Stimulated activated CD8-positive, alpha-beta memory T cell treated with anti-CD3 and anti-CD28 coated beads, Interleukin-4, amount 100 ng/mL, for 4 hours (primary cell): Measurements from ENCODE around the gene BBS10.
"Not testable (repeated sequence)": the region's sequence is repeated elsewhere in the genome, so short reads cannot be mapped to it uniquely, and the experiment has no call there.

Source experiments
- DNase-seq, 2 donors: peaks; one replicate each; pipeline ENCODE4 v3.0.0-alpha.2; 2020; ENCODE audit warnings: low read depth in 2 of 2, low spot score in 1 of 2

Gene BBS10

GRCh38 chr12:76332606-76333005 is 15.6 kb downstream of the BBS10 start:
- no peak for DNase-seq

- no peak for DNase-seq
These were observed 18.6 kb downstream of the BBS10 start for GRCh38 chr12:76329606-76330005.

- DNase-seq: no peak
These were observed 19.1 kb downstream of the BBS10 start for GRCh38 chr12:76329159-76329558.

GRCh38 chr12:76319595-76320319 is 28.5 kb downstream of the BBS10 start:
- not testable (repeated sequence) for DNase-seq

GRCh38 chr12:76318773-76319594 is 29.2 kb downstream of the BBS10 start:
- no peak for DNase-seq

- DNase-seq: no peak
These were observed 30.2 kb downstream of the BBS10 start for GRCh38 chr12:76317976-76318375.

- no peak for DNase-seq
These were observed 31.7 kb downstream of the BBS10 start for GRCh38 chr12:76316468-76316867.

GRCh38 chr12:76313299-76313698 is 34.9 kb downstream of the BBS10 start:
- no peak for DNase-seq

GRCh38 chr12:76312315-76312714 is 35.9 kb downstream of the BBS10 start:
- no peak for DNase-seq

GRCh38 chr12:76311796-76312195 is 36.4 kb downstream of the BBS10 start:
- DNase-seq: no peak

- DNase-seq: no peak
These were observed 38.1 kb downstream of the BBS10 start for GRCh38 chr12:76310110-76310509.

GRCh38 chr12:76308866-76309265 is 39.3 kb downstream of the BBS10 start:
- DNase-seq: no peak

GRCh38 chr12:76307083-76307482 is 41.1 kb downstream of the BBS10 start:
- DNase-seq: no peak

GRCh38 chr12:76303989-76304460 is 44.2 kb downstream of the BBS10 start:
- no peak for DNase-seq

GRCh38 chr12:76303365-76303764 is 44.9 kb downstream of the BBS10 start:
- DNase-seq: no peak

- DNase-seq: no peak
These were observed 47.9 kb downstream of the BBS10 start for GRCh38 chr12:76300297-76300665.

GRCh38 chr12:76299536-76300296 is 48.5 kb downstream of the BBS10 start:
- no peak for DNase-seq
